SK-N-SH (cell line): Measurements from ENCODE around the gene HK1. TPM values are rescaled to one million over a fixed set of nuclear protein-coding genes. Genes with fewer than 3 reads are reported as not detected.
A peak's percentile ranks its signal among the peaks of the same experiment; 100 is the strongest.

Experiments
- CTCF ChIA-PET: fragments of 300-600, 350-600 bp; formaldehyde crosslinking; extraction: SDS; loops from one replicate; lab custom pipeline; 2021; lab: Yijun Ruan, JAX
- POLR2A ChIA-PET: fragments of 350-600 bp; sonication (Branson Sonifier 250); formaldehyde crosslinking; extraction: SDS; loops from one replicate; lab custom pipeline; 2020; ENCODE audit warnings: antibody characterized with exemption, inconsistent platforms; lab: Yijun Ruan, JAX
- DNase-seq: peaks from one replicate; pipeline ENCODE4 v3.0.0; 2012
- H2AFZ ChIP-seq: fragments of 200-600 bp; sonication (generic); 2 replicates; pipeline ENCODE4 v1.8.1; 2016; ENCODE audit warnings: antibody characterized with exemption, mild to moderate bottlenecking, low read depth
- H3F3A ChIP-seq: fragments of 200-600 bp; sonication (generic); replicated peaks from 2 replicates; pipeline ENCODE3; 2016; ENCODE audit warnings: antibody characterized with exemption, mild to moderate bottlenecking; ENCODE audit not compliant: insufficient read depth
- H3K27ac ChIP-seq, 2 experiments: fragments of 200-500 bp in 1 of 2; fragments of 200-600 bp in 1 of 2; sonication (Bioruptor generic) in 1 of 2; sonication (generic), shearing (Covaris generic) in 1 of 2; 2 replicates each; pipeline versions ENCODE4 v1.5.1 to v1.6.1; 2014 to 2016; ENCODE audit warnings: low read depth in 2 of 2, inconsistent platforms in 1 of 2, low read length in 1 of 2, mild to moderate bottlenecking in 1 of 2, mixed read lengths in 1 of 2
- H3K27me3 ChIP-seq: fragments of 200-600 bp; sonication (generic), shearing (Covaris generic); 2 replicates; pipeline ENCODE4 v1.6.1; 2016; ENCODE audit warnings: mixed run types; ENCODE audit not compliant: insufficient read depth
- H3K36me3 ChIP-seq, 2 experiments: fragments of 200-500 bp in 1 of 2; fragments of 200-600 bp in 1 of 2; sonication (Bioruptor generic) in 1 of 2; sonication (generic) in 1 of 2; replicated peaks in 1 of 2; 2 replicates each; pipeline versions ENCODE3 to v1.5.1; 2014 to 2016; ENCODE audit warnings: low read length in 1 of 2, mild to moderate bottlenecking in 1 of 2; ENCODE audit not compliant: insufficient read depth in 2 of 2, control insufficient read depth in 1 of 2
- H3K4me1 ChIP-seq, 2 experiments: fragments of 200-500 bp in 1 of 2; fragments of 200-600 bp in 1 of 2; sonication (Bioruptor generic) in 1 of 2; sonication (generic), shearing (Covaris generic) in 1 of 2; 2 replicates each; pipeline versions ENCODE4 v1.5.1 to v1.6.1; 2014 to 2016; ENCODE audit warnings: low read depth in 1 of 2, low read length in 1 of 2, mixed run types in 1 of 2; ENCODE audit not compliant: insufficient read depth in 2 of 2, control insufficient read depth in 1 of 2
- H3K4me2 ChIP-seq: fragments of 200-600 bp; sonication (generic), shearing (Covaris generic); 2 replicates; pipeline ENCODE4 v1.6.1; 2017; ENCODE audit warnings: mixed run types
- H3K4me3 ChIP-seq, 2 experiments: fragments of 200-500 bp in 1 of 2; fragments of 200-600 bp in 1 of 2; sonication (Bioruptor generic) in 1 of 2; sonication (generic), shearing (Covaris generic) in 1 of 2; 2 replicates each; pipeline versions ENCODE4 v1.5.1 to v1.8.1; 2014 to 2016; ENCODE audit warnings: low read depth in 2 of 2, inconsistent platforms in 1 of 2, low read length in 1 of 2, mild to moderate bottlenecking in 1 of 2, mixed read lengths in 1 of 2, moderate library complexity in 1 of 2
- H3K79me2 ChIP-seq: fragments of 200-600 bp; sonication (generic); 2 replicates; pipeline ENCODE4 v1.8.1; 2017; ENCODE audit warnings: mild to moderate bottlenecking; ENCODE audit not compliant: insufficient read depth
- H3K9ac ChIP-seq: fragments of 200-600 bp; sonication (generic); 2 replicates; pipeline ENCODE4 v1.6.1; 2017; ENCODE audit warnings: mixed run types
- H3K9me2 ChIP-seq: fragments of 200-600 bp; sonication (generic); 2 replicates; pipeline ENCODE4 v1.6.1; 2017; ENCODE audit warnings: mixed run types
- H3K9me3 ChIP-seq: fragments of 200-600 bp; sonication (generic); 2 replicates; pipeline ENCODE4 v1.6.1; 2017; ENCODE audit warnings: mixed run types, mild to moderate bottlenecking, moderate library complexity
- H4K20me1 ChIP-seq: fragments of 200-600 bp; sonication (generic); 2 replicates; pipeline ENCODE4 v1.6.1; 2017; ENCODE audit warnings: mild to moderate bottlenecking, mixed run types; ENCODE audit not compliant: insufficient read depth
- FOXM1 ChIP-seq: IDR thresholded peaks from 2 replicates; pipeline ENCODE4 v1.4.0; 2012; ENCODE audit warnings: low read depth, mild to moderate bottlenecking
- GATA2 ChIP-seq: sonication (generic); formaldehyde crosslinking; IDR thresholded peaks from 2 replicates; pipeline ENCODE4 v1.5.0; 2020; ENCODE audit warnings: mild to moderate bottlenecking, missing genetic modification reagents
- MXI1 ChIP-seq: IDR thresholded peaks from 2 replicates; pipeline ENCODE4 v1.6.1; 2012; ENCODE audit warnings: mild to moderate bottlenecking, low read depth, low read length, improper control_type of control experiment
- NFIC ChIP-seq: IDR thresholded peaks from 2 replicates; pipeline ENCODE4 v1.4.0; 2012; ENCODE audit warnings: borderline replicate concordance
- RAD21 ChIP-seq: IDR thresholded peaks from 2 replicates; pipeline ENCODE4 v1.6.1; 2012; ENCODE audit warnings: mild to moderate bottlenecking, low read length
- RXRA ChIP-seq: IDR thresholded peaks from 2 replicates; pipeline ENCODE4 v1.4.0; 2012; ENCODE audit warnings: low read depth, mild to moderate bottlenecking, borderline replicate concordance
- SIN3A ChIP-seq: IDR thresholded peaks from 2 replicates; pipeline ENCODE4 v1.6.1; 2012; ENCODE audit warnings: low read depth, mild to moderate bottlenecking, low read length, moderate library complexity, borderline replicate concordance
- TCF12 ChIP-seq: IDR thresholded peaks from 2 replicates; pipeline ENCODE4 v1.4.0; 2012
- YY1 ChIP-seq: IDR thresholded peaks from 2 replicates; pipeline ENCODE4 v1.4.0; 2012; ENCODE audit warnings: low read depth, mild to moderate bottlenecking
- WGBS: methylation state at CpG from one replicate; pipeline ENCODE4 v1.1.6; 2017; ENCODE audit warnings: low lambda C conversion rate; 5-methylcytosine and 5-hydroxymethylcytosine counted together
- polyA plus RNA-seq, 3 experiments: library from polyadenylated mRNA; depleted of rRNA; stranded (reverse); fragments of >200 nt; gene quantifications; 2 replicates each; pipeline ENCODE4 v1.2.3, GENCODE V29; 2012
- TF ChIP-seq, protein P1 (sequence below): IDR thresholded peaks from 2 replicates; pipeline ENCODE4 v1.4.0; 2012; ENCODE audit warnings: low read depth
- TF ChIP-seq, protein P2 (sequence below): fragments of 150-350 bp; IDR thresholded peaks from 2 replicates; pipeline ENCODE4 v1.6.1; 2016; ENCODE audit warnings: mild to moderate bottlenecking, low read depth, low read length
- TF ChIP-seq, protein P3 (sequence below): IDR thresholded peaks from 2 replicates; pipeline ENCODE4 v1.6.1; 2012; ENCODE audit warnings: mild to moderate bottlenecking, low read depth, low read length, moderate library complexity
- TF ChIP-seq, protein P4 (sequence below): fragments of 150-350 bp; IDR thresholded peaks from 2 replicates; pipeline ENCODE4 v1.6.1; 2017; ENCODE audit warnings: antibody characterized with exemption, low read length, low read depth, borderline replicate concordance
- TF ChIP-seq, protein P5 (sequence below): IDR thresholded peaks from 2 replicates; pipeline ENCODE4 v1.4.0; 2012; ENCODE audit warnings: low read depth, borderline replicate concordance

The HK1 gene
- polyA plus RNA-seq, 1 of the 3 experiments (the other 2 are of a cell fraction) = 38.7 TPM

DNA sequence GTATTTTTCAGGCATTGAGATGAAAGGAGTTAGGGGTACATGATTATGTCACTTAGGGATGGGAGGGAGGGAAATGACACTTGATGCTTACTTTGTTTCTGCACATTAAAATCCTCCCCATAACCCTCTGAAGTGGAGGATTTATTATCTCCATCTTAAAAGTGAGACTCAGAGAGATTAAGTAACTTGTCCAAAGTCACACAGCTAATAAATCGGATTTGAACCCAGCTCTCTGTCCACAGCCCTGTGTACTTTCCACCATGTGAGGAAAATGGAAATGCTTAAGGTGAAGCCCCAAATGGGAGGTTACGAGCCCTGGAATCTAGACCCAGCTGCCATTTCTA is 58.6 kb downstream of the HK1 start:
- no peaks in the 10 kb centered on the region for H3F3A ChIP-seq
- no peak for TF ChIP-seq RXRA
- TF ChIP-seq RAD21 = no peak
- TF ChIP-seq YY1 = no peak
- TF ChIP-seq, protein P1, sequence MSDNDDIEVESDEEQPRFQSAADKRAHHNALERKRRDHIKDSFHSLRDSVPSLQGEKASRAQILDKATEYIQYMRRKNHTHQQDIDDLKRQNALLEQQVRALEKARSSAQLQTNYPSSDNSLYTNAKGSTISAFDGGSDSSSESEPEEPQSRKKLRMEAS = no peak
- TF ChIP-seq TCF12 = no peak
- TF ChIP-seq, protein P2, sequence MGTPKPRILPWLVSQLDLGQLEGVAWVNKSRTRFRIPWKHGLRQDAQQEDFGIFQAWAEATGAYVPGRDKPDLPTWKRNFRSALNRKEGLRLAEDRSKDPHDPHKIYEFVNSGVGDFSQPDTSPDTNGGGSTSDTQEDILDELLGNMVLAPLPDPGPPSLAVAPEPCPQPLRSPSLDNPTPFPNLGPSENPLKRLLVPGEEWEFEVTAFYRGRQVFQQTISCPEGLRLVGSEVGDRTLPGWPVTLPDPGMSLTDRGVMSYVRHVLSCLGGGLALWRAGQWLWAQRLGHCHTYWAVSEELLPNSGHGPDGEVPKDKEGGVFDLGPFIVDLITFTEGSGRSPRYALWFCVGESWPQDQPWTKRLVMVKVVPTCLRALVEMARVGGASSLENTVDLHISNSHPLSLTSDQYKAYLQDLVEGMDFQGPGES = no peak
- TF ChIP-seq, all 33 proteins: peak for 0
- Histone ChIP-seq H3K4me1 (peaks cover 30 to 43% of the 10 kb centered on the region in 2 experiments; a peak in 2 of 4 replicates), H3K27me3 (no peaks in the 10 kb centered on the region), H3K4me3 (no peak overlapping the region), H3K27ac (no peak overlapping the region; a peak in 1 of 4 replicates), H3K9ac (no peak overlapping the region), H3K4me2 (no peak overlapping the region), H3K79me2 (peaks cover 100% of the 10 kb centered on the region), H3K9me3 (no peaks in the 10 kb centered on the region), H3K36me3 (no peaks in the 10 kb centered on the region), H4K20me1 (peaks cover 75% of the 10 kb centered on the region), H3K9me2 (no peaks in the 10 kb centered on the region), H2AFZ (no peak overlapping the region)
- 96% methylated on average over 2 of the region's 2 CpGs for WGBS
- no peak for DNase-seq
- ChIA-PET CTCF (interaction anchor here (1.0 to 1.5 kb wide), 4 partner anchors 10 to 95 kb away, joined by 3 to 4 read pairs (median 3); no protein-coding TSS in a partner anchor), POLR2A (no interaction called here)

DNA sequence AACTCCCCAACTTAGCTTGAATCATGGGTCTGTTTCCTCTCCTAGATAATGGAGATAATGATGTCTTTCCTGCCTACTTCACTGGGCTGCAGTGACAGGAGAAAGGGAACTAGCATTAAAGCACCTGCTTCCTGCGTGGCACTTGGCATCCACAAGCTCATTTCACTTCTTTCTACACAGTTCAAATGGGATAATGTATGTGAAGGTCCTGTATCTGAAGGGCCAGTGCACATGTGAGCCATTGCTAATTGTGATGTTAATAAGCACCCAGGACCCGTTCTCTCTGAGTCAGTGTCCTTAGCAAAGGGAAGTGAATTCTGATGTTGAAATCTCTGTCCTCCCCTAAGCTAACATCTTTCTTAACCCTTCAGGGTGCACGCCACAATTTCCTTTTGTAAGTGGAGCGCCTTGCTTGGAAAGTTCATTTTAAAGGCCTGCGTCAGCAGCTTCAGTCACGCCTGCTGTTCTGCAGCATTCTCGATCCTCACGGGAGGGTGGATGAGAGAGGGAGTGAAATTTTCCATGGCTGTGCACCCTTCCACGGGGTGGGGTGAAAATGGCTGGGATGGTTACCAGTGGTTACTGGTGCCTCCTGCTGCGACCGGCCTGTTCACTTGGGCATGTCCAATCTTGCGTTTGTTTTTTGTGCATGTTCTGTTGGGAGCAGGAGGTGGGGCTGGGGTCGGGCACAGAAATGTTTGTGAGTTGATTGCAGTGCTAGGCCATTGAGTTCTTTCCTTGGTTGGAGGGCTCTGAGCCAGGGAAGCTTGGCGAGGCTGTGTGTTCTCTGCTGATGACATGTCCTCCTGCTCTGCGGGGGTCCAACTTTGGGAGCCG is 59.2 kb downstream of the HK1 start:
- POLR2A ChIA-PET = no interaction called here
- peaks cover 75% of the 10 kb centered on the region for H4K20me1 ChIP-seq
- peak; percentile 41 for DNase-seq

More for the DNA sequence above, 59.2 kb downstream of the HK1 start:
- no peak overlapping the region for H3K4me3 ChIP-seq
- H3K4me1 ChIP-seq = peaks cover 30 to 43% of the 10 kb centered on the region in 2 experiments; a peak in 2 of 4 replicates
- H3K4me2 ChIP-seq = no peak overlapping the region
- no peaks in the 10 kb centered on the region for H3K36me3 ChIP-seq
- no peak overlapping the region for H2AFZ ChIP-seq
- no peak overlapping the region; a peak in 2 of 4 replicates for H3K27ac ChIP-seq
- no peak overlapping the region for H3K9ac ChIP-seq
- H3K9me2 ChIP-seq = no peaks in the 10 kb centered on the region
- H3K27me3 ChIP-seq = no peaks in the 10 kb centered on the region
- TF ChIP-seq YY1 = no peak
- TF ChIP-seq MXI1 = no peak
- TF ChIP-seq GATA2 (CRISPR knock-in tag) = 0 out of 2 replicates have a peak, but pooled peaks have one; percentile 26
- no peak for TF ChIP-seq FOXM1
- TF ChIP-seq, protein P3, sequence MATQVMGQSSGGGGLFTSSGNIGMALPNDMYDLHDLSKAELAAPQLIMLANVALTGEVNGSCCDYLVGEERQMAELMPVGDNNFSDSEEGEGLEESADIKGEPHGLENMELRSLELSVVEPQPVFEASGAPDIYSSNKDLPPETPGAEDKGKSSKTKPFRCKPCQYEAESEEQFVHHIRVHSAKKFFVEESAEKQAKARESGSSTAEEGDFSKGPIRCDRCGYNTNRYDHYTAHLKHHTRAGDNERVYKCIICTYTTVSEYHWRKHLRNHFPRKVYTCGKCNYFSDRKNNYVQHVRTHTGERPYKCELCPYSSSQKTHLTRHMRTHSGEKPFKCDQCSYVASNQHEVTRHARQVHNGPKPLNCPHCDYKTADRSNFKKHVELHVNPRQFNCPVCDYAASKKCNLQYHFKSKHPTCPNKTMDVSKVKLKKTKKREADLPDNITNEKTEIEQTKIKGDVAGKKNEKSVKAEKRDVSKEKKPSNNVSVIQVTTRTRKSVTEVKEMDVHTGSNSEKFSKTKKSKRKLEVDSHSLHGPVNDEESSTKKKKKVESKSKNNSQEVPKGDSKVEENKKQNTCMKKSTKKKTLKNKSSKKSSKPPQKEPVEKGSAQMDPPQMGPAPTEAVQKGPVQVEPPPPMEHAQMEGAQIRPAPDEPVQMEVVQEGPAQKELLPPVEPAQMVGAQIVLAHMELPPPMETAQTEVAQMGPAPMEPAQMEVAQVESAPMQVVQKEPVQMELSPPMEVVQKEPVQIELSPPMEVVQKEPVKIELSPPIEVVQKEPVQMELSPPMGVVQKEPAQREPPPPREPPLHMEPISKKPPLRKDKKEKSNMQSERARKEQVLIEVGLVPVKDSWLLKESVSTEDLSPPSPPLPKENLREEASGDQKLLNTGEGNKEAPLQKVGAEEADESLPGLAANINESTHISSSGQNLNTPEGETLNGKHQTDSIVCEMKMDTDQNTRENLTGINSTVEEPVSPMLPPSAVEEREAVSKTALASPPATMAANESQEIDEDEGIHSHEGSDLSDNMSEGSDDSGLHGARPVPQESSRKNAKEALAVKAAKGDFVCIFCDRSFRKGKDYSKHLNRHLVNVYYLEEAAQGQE = no peak
- no peak for TF ChIP-seq SIN3A
- TF ChIP-seq, protein P4, sequence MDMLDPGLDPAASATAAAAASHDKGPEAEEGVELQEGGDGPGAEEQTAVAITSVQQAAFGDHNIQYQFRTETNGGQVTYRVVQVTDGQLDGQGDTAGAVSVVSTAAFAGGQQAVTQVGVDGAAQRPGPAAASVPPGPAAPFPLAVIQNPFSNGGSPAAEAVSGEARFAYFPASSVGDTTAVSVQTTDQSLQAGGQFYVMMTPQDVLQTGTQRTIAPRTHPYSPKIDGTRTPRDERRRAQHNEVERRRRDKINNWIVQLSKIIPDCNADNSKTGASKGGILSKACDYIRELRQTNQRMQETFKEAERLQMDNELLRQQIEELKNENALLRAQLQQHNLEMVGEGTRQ = no peak
- TF ChIP-seq, protein P5, sequence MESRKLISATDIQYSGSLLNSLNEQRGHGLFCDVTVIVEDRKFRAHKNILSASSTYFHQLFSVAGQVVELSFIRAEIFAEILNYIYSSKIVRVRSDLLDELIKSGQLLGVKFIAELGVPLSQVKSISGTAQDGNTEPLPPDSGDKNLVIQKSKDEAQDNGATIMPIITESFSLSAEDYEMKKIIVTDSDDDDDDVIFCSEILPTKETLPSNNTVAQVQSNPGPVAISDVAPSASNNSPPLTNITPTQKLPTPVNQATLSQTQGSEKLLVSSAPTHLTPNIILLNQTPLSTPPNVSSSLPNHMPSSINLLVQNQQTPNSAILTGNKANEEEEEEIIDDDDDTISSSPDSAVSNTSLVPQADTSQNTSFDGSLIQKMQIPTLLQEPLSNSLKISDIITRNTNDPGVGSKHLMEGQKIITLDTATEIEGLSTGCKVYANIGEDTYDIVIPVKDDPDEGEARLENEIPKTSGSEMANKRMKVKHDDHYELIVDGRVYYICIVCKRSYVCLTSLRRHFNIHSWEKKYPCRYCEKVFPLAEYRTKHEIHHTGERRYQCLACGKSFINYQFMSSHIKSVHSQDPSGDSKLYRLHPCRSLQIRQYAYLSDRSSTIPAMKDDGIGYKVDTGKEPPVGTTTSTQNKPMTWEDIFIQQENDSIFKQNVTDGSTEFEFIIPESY = no peak
- TF ChIP-seq TCF12 = peak; percentile 23; the same call in 1 of the 2 replicates
- TF ChIP-seq NFIC = no peak
- WGBS = 86% methylated on average over 14 of the region's 16 CpGs
- no peaks in the 10 kb centered on the region for H3K9me3 ChIP-seq
- peaks cover 100% of the 10 kb centered on the region for H3K79me2 ChIP-seq
- CTCF ChIA-PET = interaction anchor here (1.0 to 1.5 kb wide), 4 partner anchors 10 to 96 kb away, joined by 3 to 4 read pairs (median 3); no protein-coding TSS in a partner anchor
- no peaks in the 10 kb centered on the region for H3F3A ChIP-seq
